GM21825 (cell line): ENCODE results near the gene ATP13A3.
"Not testable (repeated sequence)": the region's sequence is repeated elsewhere in the genome, so short reads cannot be mapped to it uniquely, and the experiment has no call there.

Experiments used
- ATAC-seq: cut with Tn5 transposase; IDR thresholded peaks from one replicate; pipeline ENCODE4 v1.9.1; 2021; ENCODE audit warnings: mild to moderate bottlenecking, moderate library complexity; ENCODE audit not compliant: unreplicated experiment

Gene ATP13A3

DNA sequence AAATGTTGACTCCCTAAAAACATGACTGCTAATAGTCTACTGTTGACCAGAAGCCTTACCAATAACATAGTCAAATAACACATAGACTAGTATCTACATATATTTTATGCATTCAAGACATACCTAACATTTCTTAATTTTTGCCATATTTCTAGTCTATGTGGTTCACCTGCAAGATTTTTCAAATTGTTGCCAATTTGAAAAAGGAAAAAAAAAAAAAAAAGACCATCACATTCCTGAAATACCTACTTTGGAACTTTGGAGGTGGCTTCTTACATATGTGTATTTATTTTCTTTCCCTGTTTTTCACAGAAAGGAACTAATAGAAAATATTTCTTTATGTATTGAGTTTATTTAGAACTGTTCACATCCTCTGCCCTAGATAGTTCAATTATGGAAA is 13.4 kb upstream of the ATP13A3 start:
- ATAC-seq: no peak

DNA sequence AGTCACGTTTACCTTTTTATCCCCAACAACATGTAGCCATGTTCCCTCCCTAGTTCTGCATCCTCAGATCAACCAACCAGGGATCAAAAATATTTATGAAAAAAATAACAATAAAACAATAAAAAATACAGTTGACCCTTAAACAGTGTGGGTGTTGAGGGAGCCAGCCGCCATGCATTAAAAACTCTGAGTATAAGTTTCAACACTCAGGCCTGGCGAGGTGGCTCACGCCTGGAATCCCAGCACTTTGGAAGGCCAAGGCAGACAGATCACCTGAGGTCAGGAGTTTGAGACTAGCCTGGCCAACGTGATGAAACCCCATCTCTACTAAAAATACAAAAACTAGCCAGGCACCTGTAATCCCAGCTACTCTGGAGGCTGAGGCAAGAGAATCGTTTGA is 12.7 kb upstream of the ATP13A3 start:
- ATAC-seq: not testable (repeated sequence)

DNA sequence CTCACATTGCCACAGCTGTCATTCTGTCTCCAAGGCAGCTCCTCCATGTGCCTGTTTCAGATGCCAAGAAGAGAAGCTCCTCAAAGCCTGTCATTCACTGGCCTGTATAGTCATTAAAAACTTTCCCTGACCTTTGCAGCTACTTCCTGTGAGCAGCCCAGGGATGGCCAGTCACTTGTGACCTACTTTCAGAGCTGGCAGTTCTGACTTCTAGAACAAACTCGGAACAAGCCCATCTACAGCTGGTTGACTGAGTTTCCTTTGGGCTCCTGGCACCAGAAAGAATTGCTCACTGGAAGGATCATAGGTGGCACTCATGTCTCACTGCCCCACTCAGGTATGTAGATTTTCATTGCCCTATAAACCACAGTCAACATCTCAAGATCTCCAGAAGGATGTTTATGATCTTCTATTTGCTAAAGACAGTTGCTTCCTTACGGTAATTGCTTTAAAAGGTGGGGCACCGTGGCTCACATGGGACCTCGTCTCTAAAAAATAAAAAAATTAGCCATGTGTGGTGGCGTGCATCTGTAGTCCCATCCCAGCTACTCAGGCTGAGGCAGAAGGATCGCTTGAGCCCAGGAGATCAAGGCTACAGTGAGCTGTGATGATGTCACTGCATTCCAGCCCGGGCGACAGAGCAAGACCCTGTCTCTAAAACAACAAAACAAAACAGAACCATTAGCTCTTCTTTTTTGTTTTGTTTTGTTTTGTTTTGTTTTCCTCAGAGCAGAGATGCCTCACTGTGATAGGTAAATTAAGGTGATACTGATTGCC is 11.2 kb upstream of the ATP13A3 start:
- ATAC-seq: no peak

DNA sequence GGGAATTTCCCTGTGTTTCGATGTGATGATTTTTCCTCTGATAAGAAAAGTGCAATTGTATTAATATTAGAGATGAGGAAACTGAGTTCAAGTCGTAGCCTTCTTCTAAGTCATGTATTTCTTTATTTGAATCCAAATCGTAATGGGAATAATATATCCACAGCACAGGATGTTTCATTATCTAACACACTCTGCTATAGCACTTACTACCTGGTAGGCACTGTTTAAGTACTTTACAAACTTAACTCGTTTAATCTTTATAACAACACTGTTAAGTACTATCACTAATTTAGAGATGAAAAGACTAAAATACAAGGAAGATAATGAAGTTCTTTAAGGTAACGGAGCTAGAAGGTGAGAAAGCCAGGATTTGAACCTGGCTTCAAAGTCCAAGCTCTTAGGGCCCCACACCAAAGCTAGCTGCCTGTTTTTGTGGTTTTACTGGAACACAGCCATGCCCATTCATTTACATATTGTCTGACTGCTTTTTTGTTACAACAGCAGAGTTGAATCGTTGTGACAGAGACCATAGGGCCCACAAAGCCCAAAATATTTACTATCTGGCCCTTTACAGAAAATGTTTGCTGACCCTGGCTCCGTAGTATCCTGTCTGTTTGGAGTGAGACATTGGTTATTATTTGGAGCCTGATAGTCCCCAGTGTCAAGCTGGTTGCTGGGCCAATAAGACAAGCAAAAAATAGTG is 9.6 kb upstream of the ATP13A3 start:
- peak; percentile 53 for ATAC-seq

DNA sequence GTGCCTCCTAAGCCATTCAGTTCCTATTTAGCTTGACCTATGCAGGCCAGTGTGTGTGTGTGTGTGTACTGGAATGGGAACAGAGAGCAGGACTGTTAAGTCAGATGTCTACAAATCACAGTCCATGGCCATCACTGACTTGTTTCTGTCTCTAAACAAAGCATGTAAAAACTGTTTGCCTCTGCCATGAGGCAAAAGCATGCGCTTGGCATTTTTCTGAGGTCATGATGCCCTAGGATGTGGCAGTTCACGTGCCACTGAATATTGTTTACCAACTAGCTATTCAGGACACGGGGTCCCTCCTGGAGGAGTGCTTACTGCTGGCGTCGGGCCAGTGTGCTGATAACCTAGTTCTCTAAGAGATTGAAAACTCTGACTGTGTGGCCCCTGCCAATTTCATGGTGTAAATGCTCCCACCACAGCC is 8.2 kb upstream of the ATP13A3 start:
- no peak for ATAC-seq

DNA sequence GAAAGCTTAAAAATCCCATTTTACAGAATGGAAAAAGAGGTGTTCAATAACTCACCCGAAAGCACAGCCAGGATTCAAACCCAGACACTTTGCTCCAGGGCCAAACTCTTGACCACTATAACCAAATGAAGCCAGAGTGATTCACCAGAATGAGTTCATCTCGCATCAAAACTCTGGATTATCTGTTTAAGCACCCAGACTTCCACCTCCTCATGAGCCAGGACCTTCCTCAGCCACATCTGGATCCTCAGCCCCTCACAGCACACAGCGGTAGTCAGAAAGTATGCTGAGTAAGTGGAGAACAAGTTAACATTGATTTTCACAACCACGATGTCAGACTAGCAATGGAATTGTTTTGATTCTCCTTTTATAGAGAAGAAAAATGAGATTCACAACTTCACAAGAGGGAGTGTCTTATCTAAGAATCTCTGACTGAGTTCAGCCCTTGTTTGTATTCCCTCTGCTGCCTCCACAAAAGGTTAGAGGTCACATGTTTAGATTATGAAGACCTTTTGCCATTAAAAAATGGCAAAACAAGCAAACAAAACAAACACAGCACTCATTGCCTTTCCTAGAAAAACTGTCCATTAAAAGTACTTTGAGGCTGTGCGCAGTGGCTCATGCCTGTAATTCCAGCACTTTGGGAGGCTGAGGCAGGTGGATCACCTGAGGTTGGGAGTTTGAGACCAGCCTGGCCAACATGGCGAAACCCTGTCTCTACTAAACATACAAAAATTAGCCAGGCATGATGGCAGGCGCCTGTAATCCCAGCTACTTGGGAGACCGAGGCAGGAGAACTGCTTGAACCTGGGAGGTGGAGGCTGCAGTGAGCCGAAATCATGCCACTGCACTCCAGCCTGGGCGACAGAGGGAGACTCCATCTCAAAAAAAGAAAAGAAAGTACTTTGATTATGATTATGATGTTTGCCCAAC is 7.5 kb upstream of the ATP13A3 start:
- not testable (repeated sequence) for ATAC-seq

DNA sequence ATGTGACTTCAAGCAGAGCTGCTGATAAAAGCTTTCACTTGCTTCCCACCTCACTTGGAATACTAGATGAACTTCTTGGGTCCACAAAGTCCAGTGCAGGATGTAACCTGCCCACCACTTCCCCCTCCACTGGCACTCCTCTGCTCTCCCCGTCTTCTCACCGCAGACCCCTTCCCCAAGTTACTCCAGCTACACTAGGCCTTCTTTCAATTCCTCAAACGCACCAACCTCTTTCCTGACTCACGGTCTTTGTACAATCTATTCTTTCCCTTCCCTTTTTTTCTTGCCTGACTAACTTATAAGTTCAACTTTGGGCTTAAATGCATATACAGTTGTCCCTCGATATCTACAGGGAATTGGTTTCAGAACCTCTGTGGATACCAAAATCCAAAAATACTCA is 5.2 kb upstream of the ATP13A3 start:
- no peak for ATAC-seq

DNA sequence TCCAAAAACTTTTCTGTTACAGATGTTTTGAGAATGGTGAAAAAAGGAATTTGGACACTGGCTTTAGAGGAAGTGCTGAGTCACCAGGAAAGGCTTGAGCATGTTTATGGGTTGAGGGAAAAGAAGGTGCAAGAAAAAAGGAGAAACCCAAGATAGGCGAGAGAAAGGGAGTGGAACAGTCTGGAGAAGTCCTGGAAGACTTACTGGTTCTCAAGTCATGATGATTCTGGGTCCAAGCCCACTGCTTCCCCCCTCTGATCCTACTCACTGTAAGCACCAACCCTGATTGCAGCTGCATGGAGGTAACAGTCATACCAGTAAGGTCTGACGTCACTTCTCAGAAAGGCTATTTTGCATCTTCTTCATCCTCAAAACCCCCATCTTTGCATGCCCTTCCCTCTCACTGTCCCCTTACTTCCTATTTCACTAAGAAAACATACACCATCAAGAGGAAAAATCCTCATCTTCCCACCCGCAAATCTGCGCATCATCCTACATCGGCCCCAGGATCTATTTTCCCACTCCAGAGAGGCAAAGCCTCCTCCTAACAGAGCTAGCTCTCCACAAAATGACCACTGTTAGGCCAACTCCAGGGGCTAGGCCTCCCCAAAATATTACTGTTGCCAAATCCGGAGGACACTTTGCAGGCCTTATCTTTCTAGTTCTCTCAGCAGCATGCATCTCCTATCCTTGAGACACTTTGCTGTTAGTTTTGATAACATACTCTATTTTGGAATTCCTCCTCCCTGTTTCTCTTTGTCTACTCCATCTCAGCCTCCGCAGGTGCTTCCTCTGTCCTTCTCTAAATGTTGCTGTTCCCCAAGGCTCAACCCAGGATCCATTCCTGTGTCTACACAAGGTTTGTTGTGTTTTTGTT is 3.2 kb upstream of the ATP13A3 start:
- ATAC-seq: peak; percentile 30

DNA sequence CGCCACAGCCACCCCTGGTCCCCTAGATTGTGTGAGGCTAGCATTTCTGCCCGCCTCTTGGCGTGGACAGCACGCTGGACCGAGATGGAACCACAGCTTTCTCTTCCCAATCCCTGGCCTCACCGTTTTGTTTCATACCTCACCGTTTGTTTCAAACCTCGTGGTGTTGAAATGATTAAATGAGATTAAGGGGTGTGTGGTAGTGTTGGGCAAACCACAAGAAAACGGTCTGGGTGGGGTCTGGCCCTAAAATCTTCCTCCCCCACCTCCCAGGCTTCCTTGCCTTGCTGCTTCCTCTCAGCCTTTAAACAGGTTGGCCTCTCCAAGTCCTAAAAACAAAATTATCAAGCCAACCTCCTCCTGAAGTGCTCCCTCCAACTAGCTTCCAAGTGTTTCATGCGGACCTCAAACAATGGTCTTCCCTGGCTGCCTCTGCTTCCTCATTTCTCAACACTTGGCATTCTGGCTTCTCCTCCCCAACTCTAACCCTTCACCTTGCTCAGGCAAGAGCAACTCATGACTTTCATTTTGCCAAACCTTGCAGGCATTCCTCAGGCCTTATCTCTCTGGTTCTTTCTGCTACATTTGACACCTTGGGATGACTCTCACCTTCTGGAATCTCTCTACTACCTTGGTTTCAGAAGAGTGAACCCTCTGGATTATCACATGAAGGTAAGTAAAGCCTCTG is 1.4 kb upstream of the ATP13A3 start:
- ATAC-seq: no peak

DNA sequence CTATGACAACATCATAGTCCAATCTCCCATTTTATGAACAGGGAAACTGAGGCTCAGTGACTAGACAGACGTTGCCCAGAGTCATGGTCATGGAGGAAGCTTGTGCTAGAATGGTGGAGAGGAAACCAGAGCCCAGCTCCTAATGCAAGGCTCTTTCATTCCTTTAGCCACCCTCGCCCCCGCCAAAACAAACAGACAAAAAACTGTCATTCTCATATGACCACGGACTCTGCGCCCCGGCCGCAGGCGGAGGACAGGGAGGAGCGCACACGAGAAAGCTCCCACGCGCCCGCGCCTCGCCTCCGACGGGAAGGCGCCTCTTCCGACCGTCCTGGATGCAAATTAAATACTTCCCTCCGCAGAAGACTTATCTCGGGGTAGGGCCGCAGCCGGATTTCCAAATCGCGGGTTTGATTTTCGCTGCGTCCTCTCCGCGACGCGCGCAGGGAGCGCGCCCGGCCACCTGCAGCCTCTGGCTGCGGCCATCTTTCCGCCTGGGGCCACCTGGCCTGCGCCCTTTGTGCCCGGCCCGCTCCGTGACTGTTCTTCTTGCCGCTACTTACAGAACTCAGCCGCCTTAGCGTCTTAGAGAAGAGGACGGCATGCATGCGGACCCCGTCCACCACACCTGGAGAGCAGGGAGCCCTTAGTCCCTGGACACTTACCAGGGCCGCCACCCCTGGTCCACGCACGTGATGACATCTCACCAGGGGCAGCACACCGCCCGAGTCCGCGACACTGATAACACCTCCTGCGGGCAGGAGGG is 670 bp upstream of the ATP13A3 start:
- ATAC-seq: peak; percentile 22

DNA sequence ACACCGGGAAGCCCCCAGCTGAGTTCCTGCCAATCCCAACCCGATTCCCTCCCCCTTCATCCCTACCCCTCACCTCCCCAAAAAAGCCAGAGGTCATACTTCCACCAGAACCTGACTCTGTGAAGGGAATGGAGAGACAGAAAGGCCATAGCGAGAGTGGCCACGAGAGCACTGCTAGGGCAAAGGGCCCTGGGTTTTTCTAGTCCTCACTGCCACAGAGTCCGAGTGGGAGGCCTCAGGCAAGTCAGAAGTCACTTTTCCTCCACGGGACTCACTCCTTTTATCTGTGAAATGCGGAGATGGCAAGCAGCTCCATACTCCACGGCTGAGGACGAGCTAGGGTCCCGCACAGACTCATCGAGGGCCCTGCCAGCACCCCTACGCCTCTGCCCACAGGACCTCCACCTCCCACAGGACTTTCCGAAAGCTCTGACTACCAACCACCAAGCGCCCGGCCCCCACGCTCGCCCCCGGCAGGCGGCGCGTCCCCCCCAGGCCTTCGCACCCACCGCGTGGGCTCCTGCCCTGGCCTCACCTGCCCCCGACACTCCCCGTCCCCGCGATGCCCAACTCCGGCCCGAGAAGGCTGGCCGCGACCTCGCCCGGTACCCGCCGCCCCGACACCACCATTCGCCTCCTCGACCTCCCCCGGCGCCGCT is 792 bp downstream of the ATP13A3 start:
- peak; percentile 19 for ATAC-seq

DNA sequence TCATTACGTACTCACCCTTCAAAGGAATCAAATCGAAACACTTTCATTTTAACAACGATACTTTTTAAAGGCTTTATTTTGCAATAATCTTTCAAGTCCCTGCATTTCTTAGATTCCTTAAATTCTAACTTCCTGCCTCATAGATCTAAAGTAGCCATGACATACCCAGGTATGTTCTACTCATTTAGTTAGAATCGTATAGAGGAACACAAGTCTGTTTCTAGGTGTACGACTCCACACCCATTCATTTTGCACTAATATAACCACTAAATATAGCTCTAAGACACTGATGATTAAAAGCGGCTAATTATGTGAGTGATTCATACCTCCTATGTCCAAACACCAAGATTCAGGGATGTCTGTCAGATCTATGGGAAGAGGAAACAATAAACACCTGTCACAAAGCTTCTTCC is 1.3 kb downstream of the ATP13A3 start:
- ATAC-seq: no peak

DNA sequence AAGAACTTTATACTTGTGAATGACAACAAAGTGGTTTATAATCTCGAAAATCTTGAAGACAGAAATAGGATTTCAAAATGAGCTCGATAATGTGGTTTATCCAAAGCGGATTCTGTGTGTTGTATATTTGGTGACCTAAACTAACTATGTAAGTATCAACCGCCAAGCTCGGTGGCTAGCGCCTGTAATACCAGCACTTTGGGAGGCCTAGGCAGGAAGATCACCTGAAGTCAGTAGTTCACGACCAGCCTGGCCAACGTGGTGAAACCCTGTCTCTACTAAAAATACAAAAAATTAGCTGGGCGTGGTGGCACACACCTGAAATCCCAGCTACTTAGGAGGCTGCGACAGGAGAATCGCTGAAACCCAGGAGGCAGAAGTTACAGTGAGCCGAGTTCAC is 2.2 kb downstream of the ATP13A3 start:
- no peak for ATAC-seq

DNA sequence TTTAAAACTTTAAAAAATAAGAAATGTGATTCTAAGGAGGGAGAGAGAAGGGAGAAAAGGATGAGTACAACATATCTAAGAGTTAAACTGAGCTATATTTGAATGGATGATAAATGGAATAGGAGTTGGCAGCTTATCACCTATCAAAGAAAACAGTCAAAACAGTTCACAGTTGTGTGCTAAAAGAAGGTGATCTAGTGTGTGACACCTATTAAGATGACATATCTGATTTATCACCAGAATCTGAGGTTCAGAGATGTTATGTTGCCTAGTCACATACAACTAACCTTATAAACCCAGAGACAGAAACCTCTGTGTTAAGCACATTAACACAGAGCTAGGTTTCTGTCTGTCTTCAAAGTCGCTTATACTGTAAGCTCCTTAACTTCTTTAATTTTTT is 3.0 kb downstream of the ATP13A3 start:
- ATAC-seq: no peak

DNA sequence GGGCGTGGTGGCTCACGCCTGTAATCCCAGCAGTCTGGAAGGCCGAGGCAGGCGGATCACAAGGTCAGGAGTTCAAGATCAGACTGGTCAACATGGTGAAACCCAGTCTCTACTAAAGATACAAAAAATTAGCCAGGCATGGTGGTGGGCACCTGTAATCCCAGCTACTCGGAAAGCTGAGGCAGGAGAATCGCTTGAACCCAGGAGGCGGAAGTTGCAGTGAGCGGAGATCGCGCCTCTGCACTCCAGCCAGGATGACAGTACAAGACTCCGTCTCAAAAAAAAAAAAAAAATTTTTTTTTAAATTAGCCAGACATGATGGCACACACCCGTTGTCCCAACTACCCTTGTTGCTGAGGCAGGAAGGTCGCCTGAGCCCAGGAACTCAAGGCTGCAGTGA is 4.0 kb downstream of the ATP13A3 start:
- ATAC-seq: not testable (repeated sequence)

DNA sequence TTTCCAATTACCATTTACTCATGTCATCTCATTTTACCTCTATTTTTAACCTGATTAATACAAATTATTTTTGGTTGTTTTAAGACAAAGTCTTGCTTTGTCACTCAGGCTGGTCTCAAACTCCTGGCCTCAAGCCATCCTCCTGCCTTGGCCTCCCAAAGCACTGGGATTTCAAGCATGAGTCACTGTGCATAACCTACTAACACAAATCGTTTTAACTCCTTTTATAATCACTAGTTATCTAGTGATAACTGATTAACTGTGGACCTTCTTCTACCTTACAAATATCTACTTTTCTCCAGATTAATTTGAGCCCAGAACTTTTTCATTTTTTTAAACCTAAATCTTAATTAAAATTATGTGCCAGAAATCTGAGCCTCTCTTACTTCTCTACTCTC is 4.6 kb downstream of the ATP13A3 start:
- ATAC-seq: no peak

DNA sequence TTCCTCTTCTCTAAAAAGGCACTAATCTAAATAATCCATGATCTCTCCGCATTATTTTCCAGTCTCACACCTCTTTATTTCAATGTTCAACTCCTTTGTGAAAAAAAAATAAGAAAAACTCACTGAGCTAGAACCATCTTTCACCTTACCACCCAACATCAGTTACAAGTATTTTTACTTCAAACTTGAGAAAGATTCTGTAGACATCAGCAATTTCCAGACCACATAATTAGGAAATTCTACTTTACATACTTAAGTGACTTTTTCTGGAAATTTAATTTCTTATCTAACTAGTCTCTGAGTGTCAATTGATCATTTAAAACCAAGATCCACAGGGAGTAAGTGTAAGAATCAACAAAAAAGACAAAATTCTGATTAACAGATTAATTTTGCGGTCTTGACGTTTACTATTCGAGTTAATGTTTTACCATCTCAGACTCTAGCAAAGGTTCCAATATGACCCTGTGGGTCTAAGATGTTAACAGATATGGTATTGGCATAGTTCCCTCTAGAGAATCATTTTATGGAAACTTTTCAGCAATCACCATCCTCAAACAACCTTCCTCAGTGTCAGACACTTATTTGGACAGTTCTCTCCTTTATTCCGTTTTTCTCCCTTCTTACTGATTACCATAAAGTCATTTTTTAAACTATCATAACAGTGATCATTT is 5.1 kb downstream of the ATP13A3 start:
- ATAC-seq: no peak

DNA sequence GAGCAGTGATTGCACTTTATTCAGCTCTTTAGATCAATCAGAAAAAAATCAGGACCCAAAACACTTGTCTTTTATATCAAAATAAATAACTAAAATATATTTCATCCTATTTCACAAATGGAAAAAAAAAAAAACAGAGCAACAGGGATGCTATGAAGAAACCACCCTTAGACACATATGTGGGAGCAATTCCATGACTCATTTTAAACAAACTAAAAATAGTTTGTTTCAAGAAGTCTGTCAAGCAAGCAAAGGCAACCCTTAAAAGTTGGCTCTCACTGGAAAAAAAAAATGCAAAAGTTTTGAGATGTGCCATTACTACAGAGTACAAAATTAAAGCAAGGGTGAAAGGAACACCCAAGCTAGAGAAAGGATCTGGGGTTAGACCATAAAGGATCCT is 5.7 kb downstream of the ATP13A3 start:
- no peak for ATAC-seq
